BLaER1 treated with 17β-estradiol and CSF1 and Interleukin-3, amounts not matched to agents 10 nM and 100 nM (cell line): Measurements from ENCODE around the gene ZNF605.
A peak's percentile ranks its signal among the peaks of the same experiment; 100 is the strongest.
"Not testable (repeated sequence)": the region's sequence is repeated elsewhere in the genome, so short reads cannot be mapped to it uniquely, and the experiment has no call there.

ENCODE experiments used
- H3K27ac ChIP-seq, 11 experiments: shearing (Covaris generic); formaldehyde crosslinking; 2 replicates each; pipeline ENCODE4 v1.8.1; 2022
- H3K27me3 ChIP-seq, 11 experiments: shearing (Covaris generic); formaldehyde crosslinking; 2 replicates each; pipeline ENCODE4 v1.8.1; 2022
- H3K36me3 ChIP-seq, 11 experiments: shearing (Covaris generic); formaldehyde crosslinking; 2 replicates each; pipeline ENCODE4 v1.8.1; 2022
- H3K4me1 ChIP-seq, 10 experiments: shearing (Covaris generic); formaldehyde crosslinking; 2 replicates each; pipeline ENCODE4 v1.8.1; 2022
- H3K4me2 ChIP-seq, 11 experiments: shearing (Covaris generic); formaldehyde crosslinking; 2 replicates each; pipeline ENCODE4 v1.8.1; 2022
- H3K4me3 ChIP-seq, 10 experiments: shearing (Covaris generic); formaldehyde crosslinking; 2 replicates each; pipeline ENCODE4 v1.8.1; 2022
- H3K9ac ChIP-seq, 11 experiments: shearing (Covaris generic); formaldehyde crosslinking; 2 replicates each; pipeline ENCODE4 v1.8.1; 2022
- H3K9me3 ChIP-seq, 11 experiments: shearing (Covaris generic); formaldehyde crosslinking; replicated peaks in 1 of 11; 2 replicates each; pipeline ENCODE4 v1.8.1; 2022
- H4K20me1 ChIP-seq, 11 experiments: shearing (Covaris generic); formaldehyde crosslinking; 2 replicates each; pipeline ENCODE4 v1.8.1; 2022
- Cebpa-rat ChIP-seq, 11 experiments: shearing (Covaris generic); IDR thresholded peaks; 2 replicates each; pipeline ENCODE4 v1.8.1; 2022

ZNF605 gene

GRCh38 chr12:132922676-132923075, 33.4 kb downstream of the ZNF605 start:
- Histone ChIP-seq H3K27ac (no peak overlapping the region), H3K9me3 (peaks cover 100% of the 10 kb centered on the region in 11 experiments), H3K4me3 (peak overlapping the region in 5 of 10 experiments; percentile 2 to 31 (median 20); a peak in 5 of 20 replicates), H3K36me3 (peaks cover 54 to 92% (median 78%) of the 10 kb centered on the region in 11 experiments), H3K9ac (no peak overlapping the region), H4K20me1 (no peaks in the 10 kb centered on the region), H3K4me1 (no peaks in the 10 kb centered on the region), H3K4me2 (no peak overlapping the region), H3K27me3 (no peaks in the 10 kb centered on the region)
- no peak for TF ChIP-seq Cebpa-rat (IDR thresholded peaks at IDR 0.05)

DNA sequence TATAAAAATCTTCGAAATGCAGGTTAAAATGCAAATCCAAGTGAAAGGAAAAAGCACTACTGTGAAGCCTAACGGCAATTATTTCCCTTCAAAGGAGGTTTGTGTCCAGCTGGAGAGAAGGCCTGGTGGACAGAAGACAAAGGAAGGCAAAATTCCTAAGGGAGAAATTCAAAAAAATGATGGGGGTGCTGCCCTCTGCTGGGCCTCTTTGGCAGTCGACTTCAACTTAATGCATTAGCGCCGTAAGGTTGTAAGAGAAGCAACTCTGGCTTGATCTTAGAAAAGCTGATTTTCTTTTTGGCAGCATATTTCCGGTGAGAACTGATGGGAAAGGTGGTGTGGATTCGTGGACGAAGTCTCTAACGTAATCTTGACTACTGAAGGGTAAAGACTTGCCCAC, 34.4 kb downstream of the ZNF605 start:
- no peaks in the 10 kb centered on the region for H4K20me1 ChIP-seq
- TF ChIP-seq Cebpa-rat (IDR thresholded peaks at IDR 0.05), result no peak
- peaks cover 100% of the 10 kb centered on the region in 11 experiments for H3K9me3 ChIP-seq
- no peaks in the 10 kb centered on the region for H3K27me3 ChIP-seq
- peak overlapping the region in 6 of 10 experiments; percentile 2 to 45 (median 16); a peak in 6 of 20 replicates for H3K4me3 ChIP-seq
- H3K27ac ChIP-seq, result no peak overlapping the region
- no peak overlapping the region for H3K4me2 ChIP-seq
- H3K4me1 ChIP-seq, result no peaks in the 10 kb centered on the region
- peaks cover 55 to 92% (median 76%) of the 10 kb centered on the region in 11 experiments for H3K36me3 ChIP-seq
- no peak overlapping the region for H3K9ac ChIP-seq

- Histone ChIP-seq H3K27me3 (no peaks in the 10 kb centered on the region), H3K4me3 (peak overlapping the region in 2 of 10 experiments; percentile 10 to 35; a peak in 1 of 20 replicates), H3K27ac (no peak overlapping the region), H3K4me2 (no peak overlapping the region), H4K20me1 (no peaks in the 10 kb centered on the region), H3K9ac (no peak overlapping the region), H3K36me3 (peaks cover 40 to 81% (median 60%) of the 10 kb centered on the region in 11 experiments), H3K4me1 (no peaks in the 10 kb centered on the region), H3K9me3 (peaks cover 100% of the 10 kb centered on the region in 11 experiments)
- TF ChIP-seq Cebpa-rat (IDR thresholded peaks at IDR 0.05), result no peak
These were observed 37.4 kb downstream of the ZNF605 start for GRCh38 chr12:132918680-132919079.

- Histone ChIP-seq H3K36me3 (peaks cover 4 to 19% (median 12%) of the 10 kb centered on the region in 11 experiments; a peak in 16 of 22 replicates), H3K4me2 (peak overlapping the region; percentile 82 to 96 (median 92)), H3K27ac (peak overlapping the region; percentile 64 to 86 (median 74); a peak in 21 of 22 replicates), H3K4me3 (peak overlapping the region; percentile 66 to 79 (median 74)), H4K20me1 (no peaks in the 10 kb centered on the region), H3K4me1 (peaks cover 5 to 23% (median 12%) of the 10 kb centered on the region in 10 experiments; a peak in 17 of 20 replicates), H3K9ac (peak overlapping the region; percentile 75 to 86 (median 83)), H3K27me3 (peaks cover 0 to 16% (median 3%) of the 10 kb centered on the region in 11 experiments; a peak in 4 of 22 replicates), H3K9me3 (peaks cover 66 to 94% (median 81%) of the 10 kb centered on the region in 11 experiments)
- no peak for TF ChIP-seq Cebpa-rat (IDR thresholded peaks at IDR 0.05)
These were observed 47.1 kb downstream of the ZNF605 start for GRCh38 chr12:132909030-132909368.

DNA sequence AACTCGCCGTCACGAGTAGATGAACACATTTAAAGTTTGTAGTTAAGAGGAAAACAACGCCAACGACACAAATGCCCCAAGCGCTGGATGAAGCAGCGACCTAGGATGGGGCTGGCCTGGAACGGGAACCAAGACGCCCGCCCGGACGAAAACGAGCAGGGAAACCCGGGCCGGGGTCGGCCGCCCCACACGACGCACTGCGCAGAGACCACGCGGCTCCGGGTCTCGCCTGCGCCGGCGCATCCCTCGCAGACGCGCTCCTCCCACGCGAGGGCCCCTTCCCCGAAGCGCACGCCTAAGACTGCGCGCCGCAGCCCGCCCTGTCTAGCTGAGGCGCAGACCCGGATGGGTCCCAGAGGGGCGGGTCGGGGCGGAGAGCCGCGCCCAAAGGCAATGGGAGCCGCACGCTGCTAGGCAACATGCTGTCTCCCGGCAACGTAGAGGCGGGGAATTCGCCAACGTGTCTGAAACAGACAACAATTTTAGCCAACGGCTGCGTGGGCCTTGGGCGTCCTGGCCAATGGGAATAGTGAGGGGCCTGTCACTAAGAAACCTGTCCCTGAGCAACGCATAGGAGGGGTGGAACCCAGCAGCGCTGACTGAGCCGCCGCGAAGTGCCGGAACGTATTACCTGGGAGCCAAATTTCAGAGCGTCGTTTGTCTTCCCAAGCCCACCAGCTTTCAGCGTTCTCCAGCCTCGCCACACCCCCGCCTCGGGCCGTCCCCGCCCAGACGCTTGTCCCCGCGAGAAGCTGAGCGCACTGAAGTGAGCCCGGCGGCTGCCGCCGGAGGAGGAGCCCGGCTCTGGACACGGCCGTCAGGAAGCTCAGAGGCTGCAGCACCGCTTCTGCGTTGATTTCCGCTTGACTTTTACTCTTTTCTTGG, 47.7 kb downstream of the ZNF605 start:
- Histone ChIP-seq H3K27me3 (peaks cover 0 to 16% (median 3%) of the 10 kb centered on the region in 11 experiments; a peak in 4 of 22 replicates), H4K20me1 (no peaks in the 10 kb centered on the region), H3K9ac (peak overlapping the region; percentile 75 to 86 (median 83)), H3K9me3 (peaks cover 66 to 94% (median 81%) of the 10 kb centered on the region in 11 experiments), H3K4me1 (peaks cover 5 to 23% (median 12%) of the 10 kb centered on the region in 10 experiments; a peak in 17 of 20 replicates), H3K36me3 (peaks cover 4 to 19% (median 10%) of the 10 kb centered on the region in 11 experiments; a peak in 16 of 22 replicates), H3K4me2 (peak overlapping the region; percentile 82 to 96 (median 92)), H3K4me3 (peak overlapping the region; percentile 66 to 79 (median 74)), H3K27ac (peak overlapping the region; percentile 64 to 86 (median 74); a peak in 21 of 22 replicates)
- no peak for TF ChIP-seq Cebpa-rat (IDR thresholded peaks at IDR 0.05)

- Histone ChIP-seq H3K9ac (peak overlapping the region; percentile 74 to 86 (median 82); a peak in 21 of 22 replicates), H3K4me3 (peak overlapping the region; percentile 66 to 79 (median 74)), H3K4me2 (peak overlapping the region; percentile 82 to 96 (median 92)), H3K9me3 (peaks cover 66 to 94% (median 81%) of the 10 kb centered on the region in 11 experiments), H3K4me1 (peaks cover 5 to 23% (median 12%) of the 10 kb centered on the region in 10 experiments; a peak in 17 of 20 replicates), H3K36me3 (peaks cover 4 to 19% (median 10%) of the 10 kb centered on the region in 11 experiments; a peak in 15 of 22 replicates), H3K27me3 (peaks cover 0 to 16% (median 3%) of the 10 kb centered on the region in 11 experiments; a peak in 4 of 22 replicates), H3K27ac (peak overlapping the region in 8 of 11 experiments; percentile 18 to 78 (median 74); a peak in 13 of 22 replicates)
- H4K20me1 ChIP-seq, result not testable (repeated sequence)
These were observed 48.3 kb downstream of the ZNF605 start for GRCh38 chr12:132907789-132908144.

DNA sequence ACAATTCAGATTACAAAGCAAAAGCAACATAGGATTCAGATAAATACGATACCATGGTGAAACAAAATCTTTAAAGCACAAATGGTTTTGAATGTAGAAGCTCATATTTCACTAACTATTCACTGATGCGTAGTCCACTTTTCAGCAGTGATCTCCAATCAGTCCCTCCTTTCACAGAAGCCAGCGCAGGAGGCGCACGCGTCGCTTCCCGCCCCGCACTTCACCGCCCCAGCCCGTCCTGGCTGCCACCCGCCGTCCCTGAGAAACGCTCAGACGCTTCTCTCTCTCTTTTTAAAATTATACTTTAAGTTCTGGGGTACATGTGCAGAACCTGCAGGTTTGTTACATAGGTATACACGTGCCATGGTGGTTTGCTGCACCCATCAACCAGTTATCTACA, 48.9 kb downstream of the ZNF605 start:
- peaks cover 4 to 19% (median 10%) of the 10 kb centered on the region in 11 experiments; a peak in 15 of 22 replicates for H3K36me3 ChIP-seq
- no peak overlapping the region for H3K4me2 ChIP-seq
- H3K9me3 ChIP-seq, result peaks cover 60 to 94% (median 80%) of the 10 kb centered on the region in 11 experiments
- H3K4me3 ChIP-seq, result no peak overlapping the region
- peaks cover 0 to 16% (median 3%) of the 10 kb centered on the region in 11 experiments; a peak in 4 of 22 replicates for H3K27me3 ChIP-seq
- no peak for TF ChIP-seq Cebpa-rat (IDR thresholded peaks at IDR 0.05)
- H3K9ac ChIP-seq, result no peak overlapping the region
- no peak overlapping the region for H3K27ac ChIP-seq
- H3K4me1 ChIP-seq, result peaks cover 5 to 23% (median 12%) of the 10 kb centered on the region in 10 experiments; a peak in 17 of 20 replicates
- no peaks in the 10 kb centered on the region for H4K20me1 ChIP-seq

DNA sequence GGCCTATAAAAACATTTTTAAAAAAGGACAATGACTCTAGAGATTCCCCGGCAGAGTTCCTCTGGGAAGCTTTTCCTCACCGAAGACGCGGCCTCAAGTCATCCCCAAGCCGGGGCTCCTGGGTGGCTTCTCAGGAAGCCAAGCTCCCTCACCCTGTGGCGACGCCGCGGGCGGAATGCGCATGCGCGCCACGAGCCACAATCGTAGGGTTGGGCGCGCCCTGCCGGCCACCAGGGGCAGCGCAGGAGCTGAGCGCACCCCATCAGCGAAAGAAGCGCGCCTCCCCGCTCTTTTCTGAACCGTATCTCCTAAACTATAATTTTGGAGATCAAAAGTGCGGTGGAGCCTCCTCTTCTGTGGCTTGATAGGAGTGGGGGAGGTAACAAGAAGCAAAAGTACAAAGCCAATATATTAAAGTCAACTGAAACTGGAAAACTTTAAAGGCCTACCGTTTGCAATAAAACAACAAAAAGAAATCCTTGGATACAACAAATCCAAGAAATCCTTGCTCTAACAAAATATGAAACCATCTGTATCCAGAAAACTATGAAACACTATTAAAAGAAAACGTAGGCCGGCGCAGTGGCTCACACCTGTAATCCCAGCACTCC, 51.3 kb downstream of the ZNF605 start:
- peak overlapping the region in 9 of 11 experiments; percentile 2 to 53 (median 37); a peak in 15 of 22 replicates for H3K4me2 ChIP-seq
- H4K20me1 ChIP-seq, result no peaks in the 10 kb centered on the region
- H3K27me3 ChIP-seq, result peaks cover 0 to 16% (median 3%) of the 10 kb centered on the region in 11 experiments; a peak in 4 of 22 replicates
- TF ChIP-seq Cebpa-rat (IDR thresholded peaks at IDR 0.05), result no peak
- H3K36me3 ChIP-seq, result peaks cover 0 to 1% (median 0%) of the 10 kb centered on the region in 11 experiments; a peak in 1 of 22 replicates
- H3K4me1 ChIP-seq, result peaks cover 5 to 23% (median 12%) of the 10 kb centered on the region in 10 experiments; a peak in 17 of 20 replicates
- H3K4me3 ChIP-seq, result peak overlapping the region in 7 of 10 experiments; percentile 9 to 53 (median 23); a peak in 6 of 20 replicates
- H3K9me3 ChIP-seq, result peaks cover 43 to 94% (median 75%) of the 10 kb centered on the region in 11 experiments
- H3K27ac ChIP-seq, result no peak overlapping the region
- no peak overlapping the region for H3K9ac ChIP-seq
